ENCODE data around the gene AKAP1.

DNA sequence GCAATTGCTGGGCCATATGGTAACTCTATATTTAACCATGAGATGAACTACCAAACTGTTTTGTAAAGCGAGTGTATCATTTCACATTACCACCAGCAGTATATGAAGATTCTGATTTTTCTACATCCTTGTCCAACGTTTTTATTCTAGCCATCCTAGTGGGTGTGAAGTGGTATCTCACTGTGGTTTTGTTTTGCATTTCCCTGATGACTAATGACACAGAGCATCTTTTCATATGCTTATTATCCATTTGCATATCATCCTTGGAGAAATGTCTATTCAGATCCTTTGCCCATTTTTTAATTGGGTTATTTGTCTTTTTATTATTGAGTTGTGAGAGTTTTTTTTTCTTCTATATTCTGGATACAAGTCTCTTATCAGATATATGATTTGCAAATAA, 83.6 kb downstream of the AKAP1 start:
- TF ChIP-seq TAF1 (IDR thresholded peaks at IDR 0.05; ENCODE audit: low read depth, low read length) (no peak), POLR2AphosphoS5 (IDR thresholded peaks at IDR 0.05; ENCODE audit: low read depth, low read length) (no peak), SPI1 (IDR thresholded peaks at IDR 0.05; ENCODE audit: low read depth, low read length) (no peak), POLR2A (IDR thresholded peaks at IDR 0.05; ENCODE audit: low read depth, low read length) (no peak)
